ENCODE data around the gene EYS.

Gene EYS

GRCh38 chr6:63795006-63795405, 1912.0 kb downstream of the EYS start:
- Histone ChIP-seq H3K36me3 (ENCODE audit: insufficient read depth) (no peaks in the 10 kb centered on the region), H3K4me1 (ENCODE audit: low read depth, poor library complexity, severe bottlenecking) (no peaks in the 10 kb centered on the region), H3K27me3 (ENCODE audit: insufficient read depth, low read depth) (no peaks in the 10 kb centered on the region), H3K27ac (no peak overlapping the region), H3K9ac (no peak overlapping the region), H3K4me3 (IDR thresholded peaks at IDR 0.05; ENCODE audit: insufficient read depth, low read depth, low read length) (no peak overlapping the region), H3K4me2 (no peak overlapping the region), H2AFZ (ENCODE audit: low read depth) (no peak overlapping the region), H4K20me1 (ENCODE audit: insufficient read depth) (no peaks in the 10 kb centered on the region), H3K79me2 (ENCODE audit: insufficient read depth, low read depth) (no peaks in the 10 kb centered on the region)
- TF ChIP-seq CTCF (conservative IDR thresholded peaks at IDR 0.05; ENCODE audit: low read depth, low read length), result no peak

GRCh38 chr6:63793465-63794137, 1913.4 kb downstream of the EYS start:
- H3K79me2 ChIP-seq (ENCODE audit: insufficient read depth, low read depth), result no peaks in the 10 kb centered on the region
- H3K4me3 ChIP-seq (IDR thresholded peaks at IDR 0.05; ENCODE audit: insufficient read depth, low read depth, low read length), result no peak overlapping the region
- H3K27me3 ChIP-seq (ENCODE audit: insufficient read depth, low read depth), result no peaks in the 10 kb centered on the region
- no peak overlapping the region for H2AFZ ChIP-seq (ENCODE audit: low read depth)
- TF ChIP-seq CTCF (conservative IDR thresholded peaks at IDR 0.05; ENCODE audit: low read depth, low read length), result no peak
- H4K20me1 ChIP-seq (ENCODE audit: insufficient read depth), result no peaks in the 10 kb centered on the region
- no peak overlapping the region for H3K27ac ChIP-seq
- no peaks in the 10 kb centered on the region for H3K4me1 ChIP-seq (ENCODE audit: low read depth, poor library complexity, severe bottlenecking)
- no peak overlapping the region for H3K4me2 ChIP-seq
- H3K36me3 ChIP-seq (ENCODE audit: insufficient read depth), result no peaks in the 10 kb centered on the region
- H3K9ac ChIP-seq, result no peak overlapping the region

GRCh38 chr6:63792736-63793464, 1914.1 kb downstream of the EYS start:
- H3K9ac ChIP-seq, result no peak overlapping the region
- no peak overlapping the region for H3K27ac ChIP-seq
- H3K36me3 ChIP-seq (ENCODE audit: insufficient read depth), result no peaks in the 10 kb centered on the region
- no peaks in the 10 kb centered on the region for H3K4me1 ChIP-seq (ENCODE audit: low read depth, poor library complexity, severe bottlenecking)
- no peaks in the 10 kb centered on the region for H3K27me3 ChIP-seq (ENCODE audit: insufficient read depth, low read depth)
- H3K79me2 ChIP-seq (ENCODE audit: insufficient read depth, low read depth), result no peaks in the 10 kb centered on the region
- H3K4me3 ChIP-seq (IDR thresholded peaks at IDR 0.05; ENCODE audit: insufficient read depth, low read depth, low read length), result no peak overlapping the region
- no peak overlapping the region for H3K4me2 ChIP-seq
- no peaks in the 10 kb centered on the region for H4K20me1 ChIP-seq (ENCODE audit: insufficient read depth)
- TF ChIP-seq CTCF (conservative IDR thresholded peaks at IDR 0.05; ENCODE audit: low read depth, low read length), result no peak
- H2AFZ ChIP-seq (ENCODE audit: low read depth), result no peak overlapping the region

- no peaks in the 10 kb centered on the region for H4K20me1 ChIP-seq (ENCODE audit: insufficient read depth)
- H3K4me1 ChIP-seq (ENCODE audit: low read depth, poor library complexity, severe bottlenecking), result no peaks in the 10 kb centered on the region
- no peak overlapping the region for H3K9ac ChIP-seq
- H3K27me3 ChIP-seq (ENCODE audit: insufficient read depth, low read depth), result no peaks in the 10 kb centered on the region
- H3K79me2 ChIP-seq (ENCODE audit: insufficient read depth, low read depth), result no peaks in the 10 kb centered on the region
- H3K4me2 ChIP-seq, result no peak overlapping the region
- TF ChIP-seq CTCF (conservative IDR thresholded peaks at IDR 0.05; ENCODE audit: low read depth, low read length), result no peak
- H3K27ac ChIP-seq, result no peak overlapping the region
- H2AFZ ChIP-seq (ENCODE audit: low read depth), result no peak overlapping the region
- H3K4me3 ChIP-seq (IDR thresholded peaks at IDR 0.05; ENCODE audit: insufficient read depth, low read depth, low read length), result no peak overlapping the region
- no peaks in the 10 kb centered on the region for H3K36me3 ChIP-seq (ENCODE audit: insufficient read depth)
Measured at GRCh38 chr6:63790334-63790733, 1916.7 kb downstream of the EYS start.
